Measurements from ENCODE around the gene MAP1LC3B2. TPM values are rescaled to one million over a fixed set of nuclear protein-coding genes. Genes with fewer than 3 reads are reported as not detected.

Gene MAP1LC3B2
- total RNA-seq = not detected

DNA sequence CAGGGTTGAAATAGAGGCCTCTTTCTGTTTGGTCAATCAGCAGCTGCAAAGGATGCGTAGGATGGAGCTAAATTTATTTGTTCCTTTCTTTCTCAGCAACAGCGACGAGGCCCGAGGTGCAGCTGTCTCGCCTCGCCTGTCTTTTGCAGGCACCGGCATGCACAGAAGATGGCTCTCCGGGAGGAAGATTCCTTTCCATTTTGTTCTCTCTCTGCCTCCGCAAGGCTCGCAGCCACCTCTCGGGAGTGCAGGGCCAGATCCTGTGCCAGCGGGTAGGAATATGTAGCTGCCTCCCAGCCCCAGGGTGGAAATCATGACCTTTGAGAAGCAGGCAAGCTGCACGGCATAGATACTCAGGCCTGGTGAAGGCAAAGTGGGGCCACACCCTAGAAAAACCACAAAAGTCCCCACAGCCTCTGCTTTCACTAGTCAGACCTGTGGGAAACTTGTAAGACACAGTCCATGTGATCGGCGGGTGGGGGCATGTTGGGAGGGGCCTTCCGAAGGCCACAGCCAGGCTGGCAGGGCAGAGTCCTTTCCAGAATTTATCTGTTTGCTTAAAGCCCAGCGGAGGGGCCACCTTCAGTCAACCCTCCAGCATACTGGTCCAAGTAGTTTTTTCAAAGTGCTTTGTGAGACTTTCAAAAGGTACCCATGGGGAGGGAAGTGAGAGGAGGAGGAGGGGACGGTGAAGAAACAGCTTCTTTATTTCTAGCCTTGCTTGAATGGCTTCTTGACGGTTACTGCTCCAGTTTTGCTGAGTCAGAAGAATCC, at the start of gene MAP1LC3B2:
MAP1LC3B2 (plus strand) TSS at position 220 of the 774 bp plus-strand sequence. CDS start 16,562 bp downstream, outside the sequence.
- DNase-seq (ENCODE audit: low spot score) = peak; percentile 63

DNA sequence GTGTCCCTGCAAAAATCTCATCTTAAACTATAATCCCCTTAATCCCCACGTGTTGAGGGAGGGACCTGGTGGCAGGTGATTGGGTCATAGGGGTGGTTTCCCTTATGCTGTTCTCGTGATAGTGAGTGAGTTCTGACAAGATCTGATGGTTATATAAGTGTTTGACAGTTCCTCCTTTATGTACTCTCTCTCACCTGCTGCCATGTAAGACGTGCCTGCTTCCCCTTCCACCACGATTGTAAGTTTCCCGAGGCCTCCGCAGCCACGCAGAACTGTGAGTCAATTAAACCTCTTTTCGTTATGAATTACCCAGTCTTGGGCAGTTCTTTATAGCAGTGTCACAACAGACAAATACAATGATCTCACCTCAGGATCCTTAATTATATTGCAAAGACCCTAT, 45.2 kb upstream of the MAP1LC3B2 start:
- no peak for DNase-seq (ENCODE audit: low spot score)

DNA sequence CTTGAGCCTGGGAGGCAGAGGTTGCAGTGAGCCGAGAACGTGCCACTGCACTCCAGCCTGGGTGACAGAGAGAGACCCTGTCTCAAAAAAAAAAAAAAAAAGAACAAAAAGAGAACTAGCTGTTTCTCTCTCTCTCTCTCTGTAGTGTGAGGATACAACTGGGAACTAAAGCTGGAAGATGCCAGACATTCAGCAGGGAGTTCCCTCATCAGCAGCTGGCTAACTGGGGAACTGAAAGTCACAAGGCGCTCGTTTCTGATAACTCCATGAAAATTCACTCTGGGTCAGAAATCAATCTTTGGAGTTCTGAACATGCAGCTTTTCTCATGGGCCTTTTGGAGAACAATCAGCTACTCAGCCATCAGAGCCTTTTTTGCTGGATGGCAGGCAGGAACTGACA, 43.5 kb upstream of the MAP1LC3B2 start:
- no peak for DNase-seq (ENCODE audit: low spot score)

- no peak for DNase-seq (ENCODE audit: low spot score)
Observed at GRCh38 chr12:116516657-116517056, 42.5 kb upstream of the MAP1LC3B2 start.

GRCh38 chr12:116517431-116518045, 41.6 kb upstream of the MAP1LC3B2 start:
- no peak for DNase-seq (ENCODE audit: low spot score)

GRCh38 chr12:116520225-116520760, 38.9 kb upstream of the MAP1LC3B2 start:
- DNase-seq (ENCODE audit: low spot score) = no peak

GRCh38 chr12:116520801-116521471, 38.2 kb upstream of the MAP1LC3B2 start:
- no peak for DNase-seq (ENCODE audit: low spot score)

- DNase-seq (ENCODE audit: low spot score) = no peak
Observed at GRCh38 chr12:116524311-116524710, 34.9 kb upstream of the MAP1LC3B2 start.

- no peak for DNase-seq (ENCODE audit: low spot score)
Observed at GRCh38 chr12:116524964-116525379, 34.2 kb upstream of the MAP1LC3B2 start.

DNA sequence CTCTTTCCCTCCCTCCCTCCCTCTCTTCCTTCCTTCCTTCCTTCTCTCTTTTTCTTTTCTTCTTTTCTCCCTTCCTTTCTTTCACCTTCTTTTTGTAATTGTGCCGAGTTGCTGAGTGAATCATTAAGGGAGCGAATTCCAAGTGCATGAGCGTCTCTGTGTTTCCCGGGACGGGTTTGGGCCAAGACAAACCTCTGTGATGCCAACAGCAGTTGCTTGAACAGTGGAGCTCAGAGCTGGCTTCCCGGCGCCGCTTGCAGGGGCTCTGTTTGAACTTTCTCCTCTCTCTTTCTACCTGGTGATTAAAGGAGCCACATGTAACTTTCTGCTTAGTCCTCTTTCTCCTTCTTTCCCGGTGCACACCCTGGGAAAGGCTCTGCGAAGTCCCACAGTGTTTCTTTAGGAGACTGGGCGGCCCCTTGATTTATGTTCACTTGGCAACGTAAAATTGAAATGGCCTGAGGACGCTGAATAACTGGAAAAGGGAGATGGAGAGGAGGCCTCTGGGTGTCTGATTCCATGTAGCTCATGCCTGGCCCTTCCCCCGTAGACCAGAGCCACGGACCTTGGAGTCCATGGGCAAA, 33.7 kb upstream of the MAP1LC3B2 start:
- peak; percentile 78 for DNase-seq (ENCODE audit: low spot score)

- DNase-seq (ENCODE audit: low spot score) = no peak
Observed at GRCh38 chr12:116528065-116528464, 31.1 kb upstream of the MAP1LC3B2 start.

GRCh38 chr12:116528498-116528897, 30.7 kb upstream of the MAP1LC3B2 start:
- DNase-seq (ENCODE audit: low spot score) = no peak

DNA sequence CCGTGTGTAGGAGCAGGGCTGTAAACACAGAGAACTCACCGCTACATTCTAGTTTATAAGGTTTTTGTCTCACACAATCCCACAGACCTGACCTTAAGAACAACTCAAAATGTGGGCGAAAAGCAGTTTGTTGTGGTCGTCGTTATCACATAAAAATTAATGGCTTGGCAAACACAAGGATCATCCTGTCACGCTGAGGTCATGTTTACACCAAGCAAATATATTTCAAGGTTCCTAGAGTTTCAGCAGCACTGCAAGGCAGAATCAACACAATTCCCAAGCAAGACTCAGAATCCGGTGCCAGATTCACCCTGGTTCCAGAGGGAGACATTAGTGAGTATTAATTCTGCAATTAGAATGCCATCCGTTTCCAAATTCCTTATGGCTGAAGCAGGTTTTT, 30.1 kb upstream of the MAP1LC3B2 start:
- DNase-seq (ENCODE audit: low spot score) = no peak

GRCh38 chr12:116529686-116530085, 29.5 kb upstream of the MAP1LC3B2 start:
- no peak for DNase-seq (ENCODE audit: low spot score)

DNA sequence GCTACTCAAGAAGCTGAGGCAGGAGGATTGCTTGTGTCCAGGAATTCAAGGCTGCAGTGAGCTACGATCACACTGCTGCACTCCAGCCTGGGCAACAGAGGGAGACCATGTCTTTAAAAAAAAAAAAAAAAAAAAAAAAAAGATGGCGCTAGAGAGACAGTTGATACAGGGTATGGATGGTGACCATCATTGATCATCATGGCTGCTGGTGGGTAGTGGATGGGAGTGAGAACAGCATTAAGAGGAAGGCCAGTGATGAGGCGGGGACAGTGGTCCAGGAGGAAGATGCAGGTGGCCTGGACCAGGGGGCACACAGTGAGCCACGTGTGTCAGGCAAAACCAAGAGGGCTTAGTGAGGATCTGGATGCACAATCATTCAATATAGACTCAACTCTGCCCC, 26.8 kb upstream of the MAP1LC3B2 start:
- no peak for DNase-seq (ENCODE audit: low spot score)

- no peak for DNase-seq (ENCODE audit: low spot score)
Observed at GRCh38 chr12:116532986-116533342, 26.2 kb upstream of the MAP1LC3B2 start.

GRCh38 chr12:116533343-116534251, 25.6 kb upstream of the MAP1LC3B2 start:
- peak; percentile 74 for DNase-seq (ENCODE audit: low spot score)

DNA sequence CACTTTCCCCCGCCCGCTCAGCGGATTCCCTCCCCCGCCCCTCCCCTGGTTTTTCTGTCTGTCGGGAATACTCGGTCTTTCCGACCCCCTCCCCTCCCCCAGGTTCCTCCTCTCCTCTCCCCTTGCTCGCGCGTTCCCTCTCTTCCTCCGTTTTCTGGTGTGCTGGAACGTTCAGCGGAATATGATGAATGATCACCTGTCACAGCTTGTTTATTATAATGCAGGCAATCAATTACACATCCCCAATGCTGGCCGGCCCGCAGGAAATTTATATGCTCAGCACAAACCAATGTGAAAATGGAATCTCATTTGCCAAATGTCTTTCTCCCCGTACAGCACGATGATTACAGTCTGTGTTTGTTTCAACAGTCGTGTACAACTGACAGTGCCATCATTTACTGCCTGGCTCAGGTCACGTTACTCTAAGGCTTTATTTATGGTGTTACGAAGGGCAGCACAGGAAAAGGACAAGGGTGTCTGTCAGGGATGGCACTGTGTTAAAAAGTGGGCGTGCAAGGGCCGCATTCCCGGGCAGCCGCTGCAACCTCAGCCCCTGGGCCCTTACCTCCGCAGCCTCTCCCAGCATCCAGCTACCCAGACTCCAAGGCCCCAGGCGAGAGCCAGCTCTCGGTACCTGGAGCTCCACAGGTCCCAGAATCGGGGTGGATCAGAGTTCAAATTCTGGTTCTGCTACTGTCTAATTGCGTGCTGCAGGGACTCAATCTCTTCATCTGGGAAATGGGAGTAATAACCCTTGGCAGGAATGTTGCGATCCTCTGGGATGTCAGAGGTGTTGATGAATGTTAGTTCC, 24.7 kb upstream of the MAP1LC3B2 start:
- no peak for DNase-seq (ENCODE audit: low spot score)

DNA sequence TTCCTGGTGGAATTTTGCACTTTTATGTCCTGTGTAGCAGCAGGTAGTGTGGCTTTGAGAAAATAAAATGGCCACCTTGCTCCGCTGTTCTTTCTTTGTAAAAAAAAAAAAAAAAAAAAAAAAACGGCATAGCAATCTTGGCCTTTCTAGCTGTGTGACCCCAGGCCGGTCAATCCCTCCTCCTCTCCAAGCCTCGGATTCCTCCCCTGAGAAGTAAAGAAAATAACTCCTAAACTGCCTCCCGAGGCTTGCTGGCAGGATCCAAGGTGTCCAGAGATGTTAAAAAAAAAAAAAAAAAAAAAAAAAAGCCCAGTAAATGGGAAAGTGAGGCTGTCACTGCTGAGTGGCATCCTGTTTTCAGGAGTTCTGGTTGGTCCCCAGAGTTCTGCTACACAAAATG, 23.9 kb upstream of the MAP1LC3B2 start:
- no peak for DNase-seq (ENCODE audit: low spot score)

Data from ureter (tissue), 1 donor.